ENCODE measurements around the gene ADAMTS2. TPM values are rescaled to one million over a fixed set of nuclear protein-coding genes. Genes with fewer than 3 reads are reported as not detected.
A peak's percentile ranks its signal among the peaks of the same experiment; 100 is the strongest.

Gene ADAMTS2
- total and polyA plus RNA-seq, 2 of the 4 experiments (the other 2 are of a cell fraction): 19.0 to 58.8 TPM

DNA sequence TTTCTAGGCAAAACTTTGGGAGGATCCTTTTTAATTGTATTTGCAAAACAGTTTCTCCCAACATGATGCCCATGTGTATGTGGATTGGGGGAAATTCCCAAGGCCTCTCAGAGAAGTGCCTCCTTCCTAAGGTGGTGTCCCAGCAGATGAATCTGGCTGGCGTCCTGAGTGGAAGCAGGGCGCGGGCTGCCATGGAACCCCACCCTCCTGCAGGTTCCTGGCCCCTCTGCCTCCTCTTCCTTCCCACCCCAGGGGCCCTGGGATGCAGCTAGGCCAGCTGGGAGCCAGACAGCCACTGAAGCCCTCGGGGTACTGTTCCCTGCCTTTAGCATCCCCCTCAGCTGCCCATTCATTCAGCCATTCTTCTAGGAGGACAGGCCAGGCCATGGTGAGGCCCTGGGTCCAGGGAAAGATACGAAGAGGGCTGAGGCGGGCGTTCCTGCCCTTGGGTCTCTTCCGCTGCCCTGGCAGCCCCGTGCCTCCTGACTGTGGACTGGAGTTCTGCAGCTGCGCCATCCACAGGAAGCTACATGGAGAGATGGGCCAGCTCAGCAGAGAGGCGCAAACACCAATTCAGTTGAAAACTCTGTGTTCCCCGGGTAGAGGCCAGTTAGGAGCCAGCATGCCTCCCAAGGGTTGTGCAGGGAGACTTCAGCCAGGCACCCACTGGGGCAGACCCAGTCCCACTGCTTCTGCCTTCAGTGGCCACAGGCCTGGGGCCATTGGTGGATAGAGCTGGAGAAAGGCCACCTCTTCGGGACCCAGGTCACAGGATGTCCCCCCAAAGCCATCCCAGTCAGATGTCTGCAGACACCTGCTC is 36.5 kb downstream of the ADAMTS2 start:
- ChIA-PET CTCF (interaction anchor here (1.0 kb wide), 1 partner anchor 12 kb away, joined by 3 read pairs; no protein-coding TSS in a partner anchor), POLR2A (ENCODE audit: unreplicated experiment) (no interaction called here)
- Histone ChIP-seq H3K4me1 (ENCODE audit: control insufficient read depth, insufficient read depth, low read length) (peaks cover 10% of the 10 kb centered on the region), H3K9me1 (ENCODE audit: insufficient read depth, low read length) (peaks cover 9% of the 10 kb centered on the region), H4K91ac (ENCODE audit: insufficient read depth, low read depth, low read length) (no peak overlapping the region), H3K4me3 (ENCODE audit: insufficient read depth, low read depth, low read length) (no peak overlapping the region), H3K23ac (ENCODE audit: low read depth, low read length) (no peak overlapping the region), H3K14ac (replicated peaks; ENCODE audit: low read depth, low read length) (no peak overlapping the region), H4K20me1 (ENCODE audit: insufficient read depth, low read length) (peaks cover 4% of the 10 kb centered on the region; the same call in 1 of the 2 replicates), H3K9ac (ENCODE audit: low read depth, low read length) (no peak overlapping the region), H2BK20ac (ENCODE audit: low read depth, low read length) (no peak overlapping the region), H2BK5ac (ENCODE audit: low read depth, low read length, poor library complexity, severe bottlenecking) (no peak overlapping the region), H2BK15ac (ENCODE audit: low read depth, low read length) (no peak overlapping the region), H3K18ac (ENCODE audit: low read depth, low read length) (no peak overlapping the region), H3K79me1 (ENCODE audit: low read depth in 1 of 2, low read length in 2 of 2) (peaks cover 2 to 43% of the 10 kb centered on the region in 2 experiments; a peak in 3 of 4 replicates), H2AK5ac (ENCODE audit: low read depth, low read length) (no peak overlapping the region), H3K36me3 (ENCODE audit: control insufficient read depth, insufficient read depth, low read length) (no peaks in the 10 kb centered on the region), H3K9me3 (ENCODE audit: control insufficient read depth, insufficient read depth, low read length) (peaks cover 3% of the 10 kb centered on the region), H3K4me2 (ENCODE audit: low read depth, low read length) (no peak overlapping the region), H2AFZ (replicated peaks; ENCODE audit: low read length, poor library complexity) (no peak overlapping the region), H2AK9ac (replicated peaks; ENCODE audit: low read depth, low read length, poor library complexity) (peak overlapping the region; percentile 38), H3K56ac (ENCODE audit: extremely low read depth, insufficient read depth, low read length) (no peak overlapping the region), H3K27me3 (ENCODE audit: control insufficient read depth, insufficient read depth, low read length) (no peaks in the 10 kb centered on the region), H2BK120ac (ENCODE audit: low read depth, low read length) (no peak overlapping the region), H3K27ac (ENCODE audit: insufficient read depth, low read length) (no peak overlapping the region), H3K4ac (ENCODE audit: low read depth, low read length) (no peak overlapping the region), H4K8ac (ENCODE audit: low read depth in 2 of 2, low read length in 2 of 2) (no peak overlapping the region), H4K5ac (ENCODE audit: low read depth, low read length) (no peak overlapping the region)
- DNase-seq: no peak
- TF ChIP-seq CHD1 (IDR thresholded peaks at IDR 0.05; ENCODE audit: low read depth, low read length) (no peak), CEBPB (IDR thresholded peaks at IDR 0.05; ENCODE audit: low read depth, low read length) (no peak), MXI1 (IDR thresholded peaks at IDR 0.05; ENCODE audit: borderline replicate concordance, low read depth, low read length) (no peak), MAFK (IDR thresholded peaks at IDR 0.05; ENCODE audit: low read depth, low read length) (no peak), SMC3 (IDR thresholded peaks at IDR 0.05; ENCODE audit: low read depth, low read length) (no peak), NFE2L2 (IDR thresholded peaks at IDR 0.05; ENCODE audit: low read depth, low read length) (no peak), FOS (IDR thresholded peaks at IDR 0.05; ENCODE audit: low read depth, low read length) (no peak), RCOR1 (IDR thresholded peaks at IDR 0.05; ENCODE audit: insufficient replicate concordance, low read length) (no peak), BHLHE40 (IDR thresholded peaks at IDR 0.05; ENCODE audit: low read depth, low read length) (no peak), MAZ (IDR thresholded peaks at IDR 0.05; ENCODE audit: borderline replicate concordance, low read depth, low read length) (no peak)
- TF ChIP-seq, protein P1, sequence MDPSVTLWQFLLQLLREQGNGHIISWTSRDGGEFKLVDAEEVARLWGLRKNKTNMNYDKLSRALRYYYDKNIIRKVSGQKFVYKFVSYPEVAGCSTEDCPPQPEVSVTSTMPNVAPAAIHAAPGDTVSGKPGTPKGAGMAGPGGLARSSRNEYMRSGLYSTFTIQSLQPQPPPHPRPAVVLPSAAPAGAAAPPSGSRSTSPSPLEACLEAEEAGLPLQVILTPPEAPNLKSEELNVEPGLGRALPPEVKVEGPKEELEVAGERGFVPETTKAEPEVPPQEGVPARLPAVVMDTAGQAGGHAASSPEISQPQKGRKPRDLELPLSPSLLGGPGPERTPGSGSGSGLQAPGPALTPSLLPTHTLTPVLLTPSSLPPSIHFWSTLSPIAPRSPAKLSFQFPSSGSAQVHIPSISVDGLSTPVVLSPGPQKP (IDR thresholded peaks at IDR 0.05; ENCODE audit: borderline replicate concordance, low read depth, low read length): no peak
- TF ChIP-seq, protein P2, sequence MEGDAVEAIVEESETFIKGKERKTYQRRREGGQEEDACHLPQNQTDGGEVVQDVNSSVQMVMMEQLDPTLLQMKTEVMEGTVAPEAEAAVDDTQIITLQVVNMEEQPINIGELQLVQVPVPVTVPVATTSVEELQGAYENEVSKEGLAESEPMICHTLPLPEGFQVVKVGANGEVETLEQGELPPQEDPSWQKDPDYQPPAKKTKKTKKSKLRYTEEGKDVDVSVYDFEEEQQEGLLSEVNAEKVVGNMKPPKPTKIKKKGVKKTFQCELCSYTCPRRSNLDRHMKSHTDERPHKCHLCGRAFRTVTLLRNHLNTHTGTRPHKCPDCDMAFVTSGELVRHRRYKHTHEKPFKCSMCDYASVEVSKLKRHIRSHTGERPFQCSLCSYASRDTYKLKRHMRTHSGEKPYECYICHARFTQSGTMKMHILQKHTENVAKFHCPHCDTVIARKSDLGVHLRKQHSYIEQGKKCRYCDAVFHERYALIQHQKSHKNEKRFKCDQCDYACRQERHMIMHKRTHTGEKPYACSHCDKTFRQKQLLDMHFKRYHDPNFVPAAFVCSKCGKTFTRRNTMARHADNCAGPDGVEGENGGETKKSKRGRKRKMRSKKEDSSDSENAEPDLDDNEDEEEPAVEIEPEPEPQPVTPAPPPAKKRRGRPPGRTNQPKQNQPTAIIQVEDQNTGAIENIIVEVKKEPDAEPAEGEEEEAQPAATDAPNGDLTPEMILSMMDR (conservative IDR thresholded peaks at IDR 0.05; ENCODE audit: low read depth, low read length): no peak
- TF ChIP-seq, protein P3, sequence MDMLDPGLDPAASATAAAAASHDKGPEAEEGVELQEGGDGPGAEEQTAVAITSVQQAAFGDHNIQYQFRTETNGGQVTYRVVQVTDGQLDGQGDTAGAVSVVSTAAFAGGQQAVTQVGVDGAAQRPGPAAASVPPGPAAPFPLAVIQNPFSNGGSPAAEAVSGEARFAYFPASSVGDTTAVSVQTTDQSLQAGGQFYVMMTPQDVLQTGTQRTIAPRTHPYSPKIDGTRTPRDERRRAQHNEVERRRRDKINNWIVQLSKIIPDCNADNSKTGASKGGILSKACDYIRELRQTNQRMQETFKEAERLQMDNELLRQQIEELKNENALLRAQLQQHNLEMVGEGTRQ (IDR thresholded peaks at IDR 0.05; ENCODE audit: low read depth, low read length): no peak
- no peak for ATAC-seq (ENCODE audit: low read depth)
- WGBS, 2 experiments (ENCODE audit: extremely low coverage in 2 of 2, insufficient read length in 1 of 2): 71% methylated on average over 3 of the region's 13 CpGs; no CpG with 5 or more reads in 1 of the 2 experiments
- in situ Hi-C loops (cut with MboI; ENCODE audit: low sequenced_read_pairs): no loop called here
- dilution Hi-C loops (cut with HindIII; ENCODE audit: low sequenced_read_pairs, unreplicated experiment): no loop called here
- intact Hi-C loops (cut with micrococcal nuclease): loop anchor here (10.0 kb wide), 1 partner anchor 246 kb away; the partner anchor contains the start of gene RUFY1
- no TSS peak for BruUV-seq (replicated peaks)
